Fibroblast of villous mesenchyme (primary cell): ENCODE results near the gene DPP10. TPM values are rescaled to one million over a fixed set of nuclear protein-coding genes. Genes with fewer than 3 reads are reported as not detected.

Source experiments
- DNase-seq: peaks from one replicate; pipeline ENCODE4 v3.0.0-alpha.2; 2010; ENCODE audit warnings: low read depth
- H3K4me3 ChIP-seq: 2 replicates; pipeline ENCODE4 v1.5.1; 2011; ENCODE audit warnings: low read depth, mild to moderate bottlenecking, low read length
- total RNA-seq: library from RNA; depleted of rRNA; stranded (reverse); fragments of >200 nt; gene quantifications from 2 replicates; pipeline ENCODE4 v1.2.3, GENCODE V29; 2012
- TF ChIP-seq, protein P1 (sequence below): IDR thresholded peaks from 2 replicates; pipeline ENCODE4 v1.5.1; 2012; ENCODE audit warnings: low read depth, mild to moderate bottlenecking, low read length; ENCODE audit not compliant: insufficient read depth

The DPP10 gene
- total RNA-seq, 1 donor: under 0.01 TPM

DNA sequence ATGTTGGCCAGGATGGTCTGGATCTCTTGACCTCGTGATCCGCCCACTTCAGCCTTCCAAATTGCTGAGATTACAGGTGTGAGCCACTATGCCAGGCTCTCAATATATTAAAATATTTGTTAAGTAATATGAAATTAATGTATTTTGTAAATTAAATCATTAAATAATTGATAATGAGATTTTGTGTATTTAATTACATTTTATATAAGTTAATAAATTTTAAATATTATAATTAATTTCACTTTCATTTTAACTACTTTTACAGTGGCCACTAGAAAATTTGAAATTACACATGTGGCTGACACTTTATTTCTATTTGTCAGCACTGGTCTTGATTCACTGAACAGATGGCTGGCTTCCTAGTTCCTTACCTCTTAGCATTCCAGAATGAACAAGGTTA is 102.6 kb downstream of the DPP10 start:
- no peak for DNase-seq
- TF ChIP-seq, protein P1, sequence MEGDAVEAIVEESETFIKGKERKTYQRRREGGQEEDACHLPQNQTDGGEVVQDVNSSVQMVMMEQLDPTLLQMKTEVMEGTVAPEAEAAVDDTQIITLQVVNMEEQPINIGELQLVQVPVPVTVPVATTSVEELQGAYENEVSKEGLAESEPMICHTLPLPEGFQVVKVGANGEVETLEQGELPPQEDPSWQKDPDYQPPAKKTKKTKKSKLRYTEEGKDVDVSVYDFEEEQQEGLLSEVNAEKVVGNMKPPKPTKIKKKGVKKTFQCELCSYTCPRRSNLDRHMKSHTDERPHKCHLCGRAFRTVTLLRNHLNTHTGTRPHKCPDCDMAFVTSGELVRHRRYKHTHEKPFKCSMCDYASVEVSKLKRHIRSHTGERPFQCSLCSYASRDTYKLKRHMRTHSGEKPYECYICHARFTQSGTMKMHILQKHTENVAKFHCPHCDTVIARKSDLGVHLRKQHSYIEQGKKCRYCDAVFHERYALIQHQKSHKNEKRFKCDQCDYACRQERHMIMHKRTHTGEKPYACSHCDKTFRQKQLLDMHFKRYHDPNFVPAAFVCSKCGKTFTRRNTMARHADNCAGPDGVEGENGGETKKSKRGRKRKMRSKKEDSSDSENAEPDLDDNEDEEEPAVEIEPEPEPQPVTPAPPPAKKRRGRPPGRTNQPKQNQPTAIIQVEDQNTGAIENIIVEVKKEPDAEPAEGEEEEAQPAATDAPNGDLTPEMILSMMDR: no peak
- H3K4me3 ChIP-seq: no peak overlapping the region

DNA sequence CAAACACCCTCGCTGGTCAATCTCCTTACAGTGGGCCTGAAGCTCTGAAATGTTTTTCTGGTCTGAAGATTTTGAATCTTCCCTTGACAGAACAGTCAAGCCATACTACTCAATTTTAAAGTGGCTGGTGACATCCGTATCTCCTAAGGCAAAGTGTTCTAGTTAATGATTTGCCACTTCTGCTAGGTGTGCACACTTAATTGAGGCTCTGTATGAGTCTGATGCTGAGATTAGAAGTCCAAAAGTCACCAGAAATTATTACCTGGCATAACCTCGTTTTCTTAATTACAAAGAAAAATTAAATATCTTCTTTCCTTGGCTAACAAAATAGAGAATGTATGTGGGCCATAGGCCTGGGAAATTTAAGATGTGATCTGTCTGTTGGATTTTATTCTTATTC is 104.1 kb downstream of the DPP10 start:
- H3K4me3 ChIP-seq: no peak overlapping the region
- TF ChIP-seq, protein P1: no peak
- DNase-seq: no peak

DNA sequence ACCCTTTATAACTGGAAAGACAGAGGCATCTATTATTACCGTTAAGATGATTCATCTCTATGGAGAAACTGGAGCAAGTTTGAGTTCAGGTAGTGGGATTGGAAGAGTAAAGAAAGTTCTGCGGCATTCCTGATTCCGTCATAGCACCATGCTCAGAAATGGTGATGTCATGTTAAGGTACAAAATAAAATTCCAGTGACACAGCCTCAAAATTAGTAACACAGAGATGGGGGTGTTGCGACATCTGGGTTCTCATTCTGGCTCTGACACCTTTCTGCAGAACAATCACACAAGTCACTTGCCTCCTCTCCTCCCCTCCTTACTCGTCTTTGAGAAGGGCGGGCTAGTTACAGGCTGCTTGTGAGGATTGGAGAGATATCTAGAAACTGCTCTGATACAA is 105.7 kb downstream of the DPP10 start:
- no peak overlapping the region for H3K4me3 ChIP-seq

DNA sequence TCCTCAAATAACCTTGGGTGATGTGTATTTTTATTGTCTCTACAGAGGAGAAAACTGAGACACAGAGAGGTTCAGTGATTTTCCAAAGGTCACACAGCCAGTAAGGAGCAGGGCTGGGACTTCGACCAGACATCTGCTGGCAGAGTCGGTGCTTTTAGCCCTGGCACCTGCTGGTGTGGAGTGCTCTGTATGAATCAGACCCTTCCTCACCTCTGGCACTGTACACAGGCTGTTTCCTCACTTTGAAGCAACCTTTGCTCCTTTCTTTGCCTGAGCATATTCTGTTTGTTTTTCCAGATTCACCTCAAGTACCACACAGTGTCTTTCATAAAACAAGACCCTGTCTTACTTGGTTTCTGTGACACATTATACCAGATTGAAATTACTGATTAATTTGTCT is 107.9 kb downstream of the DPP10 start:
- no peak overlapping the region for H3K4me3 ChIP-seq
- TF ChIP-seq, protein P1: no peak
- no peak for DNase-seq

More for the DNA sequence above, 105.7 kb downstream of the DPP10 start:
- DNase-seq: no peak
- TF ChIP-seq, protein P1: no peak

DNA sequence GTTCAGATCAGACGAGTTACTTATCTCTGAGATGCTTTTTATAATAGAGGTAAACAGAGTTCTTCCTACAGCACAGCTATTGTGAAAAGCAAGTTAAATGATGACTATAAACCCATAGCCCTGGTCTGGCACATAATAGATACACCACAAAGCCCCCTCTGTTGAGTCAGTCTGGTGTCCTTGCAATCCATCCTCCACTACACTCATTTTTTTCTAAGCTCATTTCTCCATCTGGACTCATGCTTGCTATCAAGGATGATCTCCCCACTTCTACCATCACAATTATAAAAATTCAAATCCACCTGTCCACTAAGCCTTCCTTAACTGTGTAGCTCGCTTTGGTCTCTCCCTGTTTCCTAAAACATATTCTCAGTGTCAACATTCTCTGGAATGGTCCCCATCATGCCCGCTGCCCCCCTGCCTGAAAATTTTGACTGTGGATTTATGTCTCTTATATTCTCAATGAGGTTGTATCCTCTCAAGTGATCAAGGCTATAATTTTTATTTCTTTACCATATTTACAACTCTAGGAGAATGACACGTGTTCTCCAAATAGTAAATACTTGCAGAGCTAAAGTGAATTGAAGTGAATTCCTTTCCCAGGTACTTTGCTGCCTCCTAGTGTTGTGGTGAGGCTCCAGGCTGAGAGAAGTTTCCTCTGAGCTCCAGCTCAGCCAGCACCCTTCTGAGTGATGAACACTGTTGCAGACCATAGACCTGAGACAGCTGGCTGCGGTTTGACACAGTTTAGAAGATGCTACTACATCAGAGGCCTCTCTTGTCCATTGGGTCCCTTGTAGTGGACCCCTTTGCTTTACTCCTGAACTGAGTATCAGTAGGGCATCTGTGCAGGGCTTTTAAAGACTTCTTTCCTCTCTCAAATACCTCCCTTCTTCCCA is 108.7 kb downstream of the DPP10 start:
- peak; percentile 17 for DNase-seq

DNA sequence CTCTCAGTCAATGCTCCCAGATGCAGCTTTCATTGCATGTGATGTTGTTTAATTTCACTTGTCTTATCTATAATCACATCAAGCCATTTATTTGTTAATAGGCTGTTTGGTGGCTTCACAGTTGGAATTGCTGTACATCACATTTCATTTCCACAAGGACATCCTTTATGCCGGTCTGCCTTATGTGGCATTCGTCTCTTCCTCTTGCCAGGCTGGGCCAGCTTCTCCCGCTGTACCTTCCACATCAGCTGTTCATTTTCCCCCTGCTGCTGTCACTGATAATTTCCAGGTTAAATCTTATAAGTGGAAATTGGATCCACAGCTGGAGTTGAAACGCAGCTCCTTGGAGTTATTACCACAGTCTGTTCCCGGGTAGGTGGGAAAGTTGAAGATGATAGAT is 110.6 kb downstream of the DPP10 start:
- TF ChIP-seq, protein P1: no peak
- DNase-seq: no peak
- H3K4me3 ChIP-seq: no peak overlapping the region

More for the DNA sequence above, 108.7 kb downstream of the DPP10 start:
- H3K4me3 ChIP-seq: no peak overlapping the region
- TF ChIP-seq, protein P1: peak; percentile 40
